ENCODE results near the gene APOM.

- TF ChIP-seq CTCF (IDR thresholded peaks at IDR 0.05) (no peak), EZH2phosphoT487 (IDR thresholded peaks at IDR 0.05) (no peak)
Observed at GRCh38 chr6:31706599-31706998, 50.9 kb downstream of the APOM start, which contains the start of gene LY6G6F.
